ENCODE measurements around the gene SPATA18. TPM values are rescaled to one million over a fixed set of nuclear protein-coding genes. Genes with fewer than 3 reads are reported as not detected.

SPATA18 gene
- total and polyA plus RNA-seq, 2 of the 8 experiments (the other 6 are each of a cell fraction or from before 2014, with no cell fraction given): 1.4 to 2.4 TPM

DNA sequence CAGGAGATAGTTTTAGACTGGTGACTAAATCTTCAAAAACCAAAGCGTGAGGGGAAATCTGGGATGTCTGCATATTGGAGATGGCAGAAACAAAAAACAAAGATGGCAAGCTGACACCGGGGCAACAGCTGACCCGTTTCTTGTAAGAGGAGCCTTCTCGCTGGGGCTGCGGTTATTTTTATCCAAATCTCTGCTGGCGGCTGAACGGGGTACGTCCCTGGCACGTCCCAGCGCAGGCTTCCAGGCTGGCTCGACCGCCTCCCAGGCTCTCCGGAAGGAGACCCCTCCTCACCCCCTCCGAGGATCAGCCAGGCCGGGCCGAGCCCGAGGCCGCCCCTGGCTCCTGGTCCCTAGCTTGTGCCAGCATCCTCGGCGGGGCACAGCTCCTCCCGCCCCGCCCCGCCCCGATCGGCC lies 13.4 kb upstream of the SPATA18 start (continued):
- TF ChIP-seq CEBPB (IDR thresholded peaks at IDR 0.05; ENCODE audit: low read depth, low read length): no peak
- TF ChIP-seq, protein P1, sequence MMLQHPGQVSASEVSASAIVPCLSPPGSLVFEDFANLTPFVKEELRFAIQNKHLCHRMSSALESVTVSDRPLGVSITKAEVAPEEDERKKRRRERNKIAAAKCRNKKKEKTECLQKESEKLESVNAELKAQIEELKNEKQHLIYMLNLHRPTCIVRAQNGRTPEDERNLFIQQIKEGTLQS (IDR thresholded peaks at IDR 0.05; ENCODE audit: insufficient read depth, low read depth, low read length): no peak

All from H1 (cell line).